Fibroblast of skin of scalp (primary cell): ENCODE measurements around the gene BMS1. TPM values are rescaled to one million over a fixed set of nuclear protein-coding genes. Genes with fewer than 3 reads are reported as not detected.
A peak's percentile ranks its signal among the peaks of the same experiment; 100 is the strongest.
"Not testable (repeated sequence)": the region's sequence is repeated elsewhere in the genome, so short reads cannot be mapped to it uniquely, and the experiment has no call there.

Experiments
- DNase-seq: peaks from one replicate; pipeline ENCODE4 v3.0.0-alpha.2; 2013
- polyA plus RNA-seq, 2 experiments: library from polyadenylated mRNA; unstranded; fragments of 120-200 nt; gene quantifications; one replicate each; pipeline ENCODE4 v1.2.1, GENCODE V29; 2013; ENCODE audit not compliant: insufficient read length in 2 of 2

Gene BMS1
- 19.0 TPM for polyA plus RNA-seq (2013, experiment 1 of 2; ENCODE audit: insufficient read length)
- polyA plus RNA-seq (2013, experiment 2 of 2; ENCODE audit: insufficient read length): 19.5 TPM

GRCh38 chr10:42782446-42783180 is at the start of gene BMS1:
Gene BMS1 (plus strand): TSS chr10:42782795. CDS start chr10:42784395, 1,600 bp downstream.
- DNase-seq: peak; percentile 94

DNA sequence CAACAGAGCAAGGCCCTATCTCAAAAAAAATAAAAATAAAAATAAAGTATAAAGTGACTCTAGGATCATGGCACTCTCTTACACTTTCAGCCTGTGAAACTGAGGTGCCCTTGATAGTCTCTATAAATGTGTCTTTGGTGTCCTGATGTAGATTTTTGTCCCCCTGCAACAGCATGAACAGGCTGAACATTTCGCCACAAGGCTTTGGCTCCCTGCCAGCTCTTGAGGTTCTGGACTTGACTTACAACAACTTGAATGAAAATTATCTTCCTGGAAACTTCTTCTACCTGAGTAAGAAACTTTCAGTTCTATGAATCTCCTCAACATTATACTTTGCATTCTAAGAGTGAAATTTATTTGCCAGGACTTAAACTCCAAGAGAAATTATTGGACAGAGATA is 48.1 kb upstream of the BMS1 start:
- no peak for DNase-seq

DNA sequence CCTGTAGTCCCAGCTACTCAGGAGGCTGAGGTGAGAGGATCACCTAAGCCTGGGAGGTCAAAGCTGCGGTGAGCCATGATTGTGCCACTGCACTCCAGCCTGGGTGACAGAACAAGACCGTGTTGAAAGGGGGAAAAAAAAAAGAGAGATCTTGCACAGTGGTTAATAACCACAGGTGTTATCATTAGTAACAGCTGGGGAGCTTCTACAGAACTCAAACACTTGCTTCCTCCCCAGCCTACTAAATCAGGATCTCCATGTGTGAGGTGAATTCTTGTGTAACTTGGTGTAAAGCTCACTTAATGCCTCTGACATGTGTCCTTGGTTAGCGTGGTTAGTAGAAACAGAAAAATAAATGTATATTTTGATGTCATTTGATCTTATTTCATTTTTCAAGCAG is 43.9 kb upstream of the BMS1 start:
- no peak for DNase-seq

GRCh38 chr10:42741536-42741935 is 41.1 kb upstream of the BMS1 start:
- not testable (repeated sequence) for DNase-seq

DNA sequence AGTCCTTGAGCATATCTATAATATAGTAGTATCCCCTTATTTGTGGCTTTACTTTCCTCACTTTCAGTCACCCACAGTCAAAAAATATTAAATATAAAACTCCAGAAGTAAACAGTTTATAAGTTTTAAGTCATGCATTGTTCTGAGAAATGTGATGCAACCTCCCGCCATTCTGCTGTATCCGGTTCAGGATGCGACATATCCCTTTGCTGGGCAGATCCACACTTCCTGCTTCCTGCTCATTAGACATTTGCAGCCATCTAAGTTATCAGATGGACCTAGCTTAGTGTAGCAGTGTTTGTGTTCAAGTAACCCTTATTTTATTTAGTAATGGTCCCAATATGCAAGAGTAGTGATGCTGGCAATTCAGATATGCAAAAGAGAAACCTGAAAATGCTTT is 38.9 kb upstream of the BMS1 start:
- DNase-seq: no peak

GRCh38 chr10:42744134-42744701 is 38.4 kb upstream of the BMS1 start:
- no peak for DNase-seq

DNA sequence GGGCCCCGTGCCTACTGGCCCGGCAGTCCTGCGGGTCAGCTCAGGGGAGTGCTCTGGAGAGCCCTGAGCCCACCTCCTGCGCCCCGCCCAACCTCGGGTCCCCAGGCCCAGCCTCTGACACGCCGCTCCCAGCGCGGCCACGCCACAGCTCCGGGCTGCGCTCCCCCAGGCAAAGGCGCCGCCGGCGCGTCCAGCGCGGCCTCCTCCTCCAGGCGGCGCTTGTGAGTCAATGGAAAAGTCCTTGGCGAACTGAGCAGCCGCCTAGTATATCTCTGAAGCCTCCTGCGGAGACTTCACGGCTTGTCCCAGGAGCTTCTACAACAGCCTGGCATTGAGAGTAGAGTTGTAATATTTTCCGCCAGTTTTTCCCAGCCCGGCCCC is 29.5 kb upstream of the BMS1 start:
- DNase-seq: peak; percentile 69

DNA sequence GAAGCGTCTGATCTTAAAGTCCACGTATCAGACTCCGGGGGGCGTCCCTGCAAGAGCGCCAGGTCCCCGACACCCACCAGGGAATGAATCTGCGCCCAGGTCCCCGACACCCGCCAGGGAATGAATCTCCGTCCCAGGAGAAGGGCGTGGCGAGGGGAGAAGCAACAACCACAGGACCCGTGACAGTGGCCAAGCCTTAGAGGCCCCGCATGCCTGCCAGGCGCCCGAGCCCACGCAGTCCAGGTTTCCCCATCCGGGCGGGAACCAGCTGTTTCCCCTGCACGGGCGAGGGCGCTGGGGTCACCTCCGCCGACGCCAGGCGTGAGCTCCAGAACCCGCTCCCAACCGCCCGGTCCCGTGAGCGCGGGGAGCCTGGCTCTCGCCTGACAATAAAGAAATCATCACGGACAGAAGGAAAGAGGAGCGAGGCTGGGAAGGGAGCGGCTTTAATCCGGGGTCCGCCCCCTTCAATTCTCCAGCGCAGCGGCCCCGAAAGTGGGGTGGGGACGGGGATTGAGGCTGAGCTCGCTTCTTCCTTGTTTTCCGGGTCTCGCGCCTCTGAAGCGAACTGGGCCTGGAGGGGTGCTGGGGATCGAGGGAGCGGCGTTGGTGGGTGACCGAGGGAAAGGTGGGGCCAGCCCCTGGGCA is 29.0 kb upstream of the BMS1 start:
- no peak for DNase-seq

DNA sequence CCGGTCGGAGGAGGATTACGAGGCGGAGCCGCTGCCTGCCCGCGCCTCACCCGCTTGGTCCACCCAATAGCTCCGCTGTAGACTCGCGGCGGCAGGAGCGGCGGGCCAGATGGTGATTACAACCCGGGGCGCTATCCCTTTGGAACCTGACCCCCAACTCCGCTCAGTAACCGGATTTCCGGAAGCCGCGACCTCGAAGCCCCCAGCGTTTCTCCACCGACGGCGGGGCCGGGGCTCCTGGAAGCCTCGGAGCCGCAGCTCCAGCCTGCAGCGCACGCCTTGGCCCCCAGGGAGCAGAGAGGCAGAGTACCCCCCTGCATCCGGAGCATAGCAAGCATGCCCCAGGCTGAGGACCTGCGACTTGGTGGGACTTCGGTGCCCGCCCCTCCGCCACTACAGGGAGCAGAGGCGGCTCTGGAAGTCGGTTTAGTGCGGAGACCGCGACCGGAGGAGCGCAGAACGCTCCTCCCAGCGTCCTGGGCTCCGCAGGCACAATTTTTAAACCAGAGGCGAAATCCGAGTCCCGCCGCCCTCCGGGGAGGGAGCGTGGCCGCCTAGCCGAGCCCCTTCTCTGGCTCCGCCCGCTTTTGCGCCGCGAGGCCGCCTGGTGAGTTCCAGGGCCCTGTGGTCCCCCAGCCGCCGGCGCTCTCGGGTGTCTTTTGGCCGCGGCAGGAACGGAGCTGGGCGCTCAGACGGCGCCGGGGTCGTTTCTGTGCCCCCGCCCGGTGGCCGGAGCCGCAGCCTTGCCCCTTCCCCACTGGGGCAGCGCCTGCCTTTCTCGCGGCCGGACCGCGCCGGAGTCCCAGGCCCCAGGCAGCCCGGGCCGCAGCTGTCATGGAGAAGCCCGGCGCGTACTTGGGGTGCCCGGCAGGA is 28.2 kb upstream of the BMS1 start:
- DNase-seq: peak; percentile 3

GRCh38 chr10:42755028-42755451 is 27.6 kb upstream of the BMS1 start:
- DNase-seq: no peak

DNA sequence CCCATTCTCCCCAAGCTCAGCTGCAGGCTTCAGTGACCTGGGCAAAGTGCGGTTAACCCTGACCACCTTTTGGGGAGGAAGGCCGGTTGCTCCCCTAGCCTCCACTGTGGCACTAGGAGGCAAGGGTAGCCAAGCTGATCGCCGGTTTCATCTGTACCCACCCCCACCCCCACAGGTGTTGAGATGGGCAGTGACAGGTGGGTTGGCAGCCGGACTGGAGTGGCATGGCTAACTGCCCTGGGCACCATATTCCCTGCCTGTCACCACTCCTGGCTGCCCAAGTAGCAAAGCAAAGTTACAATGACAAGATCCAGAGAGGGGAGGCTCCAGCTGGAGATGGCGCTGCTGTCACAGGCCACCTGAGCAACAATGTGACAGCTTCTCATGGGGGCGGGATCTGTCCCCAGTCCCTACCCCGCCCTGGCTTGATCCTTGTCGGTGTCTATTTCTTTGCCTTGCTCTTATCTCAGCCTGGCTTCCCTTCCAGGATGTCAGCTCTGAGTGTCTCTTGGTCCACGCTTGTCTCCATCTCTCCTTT is 27.0 kb upstream of the BMS1 start:
- DNase-seq: no peak

DNA sequence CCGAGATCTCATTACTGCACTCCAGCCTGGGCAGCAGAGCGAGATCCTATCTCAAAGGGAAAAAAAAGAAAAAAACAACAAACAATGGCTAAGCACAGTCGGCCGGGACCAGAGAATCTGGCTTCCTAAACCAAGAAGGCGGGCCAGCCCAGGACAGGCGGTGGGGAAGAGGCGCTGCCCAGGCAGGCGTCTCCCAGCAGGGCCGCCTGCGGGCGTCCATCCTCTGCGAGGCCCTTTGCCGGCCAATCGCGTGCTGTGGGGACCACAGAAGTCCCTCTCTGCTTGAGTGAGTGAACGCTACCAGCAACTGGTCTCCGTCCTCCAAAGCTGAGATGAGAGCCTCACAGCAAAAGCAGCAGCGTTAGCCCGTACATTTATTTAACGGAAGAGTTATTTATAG is 14.7 kb upstream of the BMS1 start:
- no peak for DNase-seq

GRCh38 chr10:42768581-42769152 is 13.9 kb upstream of the BMS1 start:
- no peak for DNase-seq

DNA sequence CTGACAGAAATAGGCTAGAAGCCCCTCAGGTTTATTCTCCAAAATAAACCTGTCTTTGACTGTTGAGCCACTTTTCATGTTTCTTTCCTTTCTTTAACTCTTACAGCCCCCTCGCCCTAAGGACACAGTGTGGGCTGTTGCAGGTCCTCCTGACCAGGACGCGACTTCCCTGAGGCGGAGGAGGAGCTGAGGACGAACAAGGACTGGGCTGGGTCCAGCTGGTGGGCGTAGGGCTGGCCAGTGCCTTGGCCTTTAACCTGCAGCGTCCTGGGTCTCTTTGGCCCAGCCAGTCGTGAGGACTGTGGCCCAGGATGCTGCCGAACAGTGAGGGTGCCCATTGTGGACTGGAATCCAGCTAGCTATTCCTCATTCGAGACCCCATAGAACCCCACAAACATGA is 13.4 kb upstream of the BMS1 start:
- DNase-seq: no peak

DNA sequence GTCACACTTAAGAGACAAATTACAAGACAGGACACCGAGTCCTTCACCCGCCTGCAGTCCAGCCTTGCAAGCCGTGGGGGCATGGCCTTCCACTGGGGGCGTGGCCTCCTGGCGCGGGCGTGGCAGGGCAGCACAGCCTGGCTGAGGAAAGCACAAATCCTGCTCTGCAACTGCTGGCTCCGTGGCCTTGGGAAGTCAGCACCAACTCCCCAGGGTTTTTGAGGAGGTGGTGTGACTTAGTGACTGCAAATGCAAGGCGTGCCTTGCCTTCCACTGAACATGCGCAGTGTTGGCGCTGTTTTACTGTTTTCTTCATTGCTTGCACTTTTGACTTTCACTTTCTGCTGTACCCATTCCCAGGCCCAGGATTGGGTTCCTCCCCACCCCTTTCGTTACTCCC is 12.9 kb upstream of the BMS1 start:
- no peak for DNase-seq

DNA sequence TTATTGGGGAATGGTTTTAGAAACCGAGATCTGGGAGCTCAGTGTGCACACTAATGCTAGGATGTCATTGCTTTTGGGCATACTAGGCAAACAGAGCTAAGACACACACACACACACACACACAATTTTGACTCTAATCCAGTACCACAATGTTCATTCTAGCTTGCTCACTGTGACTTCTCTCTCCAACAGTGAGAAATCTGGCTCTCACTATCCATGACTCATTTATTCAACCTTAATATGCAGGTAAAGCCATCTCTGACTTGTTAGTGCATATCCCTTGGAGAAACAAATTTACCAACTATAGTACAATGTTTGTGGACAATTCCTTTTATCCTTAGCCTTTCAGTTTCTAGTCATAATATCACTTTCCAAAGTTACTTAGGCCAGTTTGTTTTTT is 5.9 kb upstream of the BMS1 start:
- DNase-seq: no peak

DNA sequence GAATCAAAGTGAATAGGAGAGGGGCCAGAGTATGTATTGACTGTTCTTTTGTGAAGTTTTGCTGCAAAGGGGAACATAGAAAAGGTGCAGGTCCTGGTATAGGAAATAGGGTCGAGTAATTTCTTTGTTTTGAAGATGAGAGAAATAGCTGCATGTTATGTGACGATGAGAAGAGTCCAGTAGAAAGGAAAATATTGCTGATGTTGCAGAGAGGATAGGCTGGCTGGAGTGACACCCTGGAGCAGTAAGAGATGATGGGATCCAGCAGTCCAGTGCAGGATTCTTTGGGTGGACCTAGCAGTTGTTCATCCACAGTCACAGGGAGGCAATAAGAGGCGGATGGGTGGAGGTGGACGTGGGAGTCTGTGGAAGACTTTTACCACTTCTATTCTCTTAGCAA is 2.1 kb upstream of the BMS1 start:
- DNase-seq: no peak

- peak; percentile 17 for DNase-seq
Observed at GRCh38 chr10:42781893-42782445, 626 bp upstream of the BMS1 start.

DNA sequence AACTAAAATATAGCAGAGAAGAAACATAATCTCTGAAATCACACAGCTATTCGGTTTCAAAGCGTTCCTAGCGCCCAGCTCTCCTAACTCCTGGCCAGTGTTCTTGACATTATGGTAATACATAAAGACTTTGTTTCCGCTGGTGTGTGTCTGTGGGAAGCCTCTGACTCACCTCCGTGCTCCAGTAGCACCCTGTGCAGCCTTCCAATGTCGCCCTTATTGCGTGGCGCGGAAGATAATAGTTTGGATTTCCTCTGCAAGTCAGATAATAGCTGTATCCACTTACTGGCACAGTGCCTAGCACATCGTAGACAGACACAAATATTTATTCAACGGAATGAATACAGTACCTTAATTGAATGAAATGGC is 570 bp downstream of the BMS1 start:
- DNase-seq: peak; percentile 40

GRCh38 chr10:42785759-42786158 is 3.2 kb downstream of the BMS1 start:
- no peak for DNase-seq

DNA sequence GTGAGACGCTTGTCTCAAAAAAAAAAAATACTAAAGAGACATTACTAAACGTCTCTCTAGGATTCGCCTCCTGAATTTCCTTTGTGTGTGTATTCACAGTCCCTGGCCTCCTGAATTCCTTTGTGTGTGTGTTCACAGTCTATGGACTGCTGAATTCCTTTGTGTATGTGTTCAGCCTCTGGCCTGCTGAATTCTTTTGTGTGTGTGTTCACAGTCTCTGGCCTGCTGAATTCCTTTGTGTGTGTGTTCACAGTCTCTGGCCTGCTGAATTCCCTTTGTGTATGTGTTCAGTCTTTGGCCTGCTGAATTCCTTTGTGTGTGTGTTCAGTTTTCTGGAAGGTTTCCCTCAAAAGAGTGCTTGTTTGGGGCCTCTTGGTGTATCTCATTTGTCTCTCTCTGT is 8.2 kb downstream of the BMS1 start:
- DNase-seq: peak; percentile 1

DNA sequence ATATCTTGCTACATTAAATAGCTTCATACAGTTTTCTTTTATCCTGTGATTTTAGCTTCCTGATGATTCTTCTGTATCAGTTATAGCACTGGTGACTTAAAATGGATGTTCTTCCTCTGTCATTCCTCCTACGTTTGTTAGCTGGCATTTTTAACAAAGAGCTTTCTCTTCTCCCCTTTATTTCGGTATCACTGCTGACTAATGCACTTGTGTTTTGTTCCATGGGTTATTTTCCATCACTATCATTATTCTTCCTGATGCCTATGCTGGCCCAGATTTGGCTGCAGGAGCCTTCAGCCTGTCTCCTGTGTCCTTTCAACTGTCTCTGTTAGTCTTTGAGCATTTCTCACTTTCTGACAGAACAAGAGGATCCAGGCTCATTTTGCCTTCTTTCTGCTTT is 13.1 kb downstream of the BMS1 start:
- no peak for DNase-seq
